RWPE2 (cell line): Measurements from ENCODE around the gene GPD1L.

Source experiments
- ATAC-seq: fragments of 200-7000 bp; cut with Tn5 transposase; 3 replicates; pipeline ENCODE4 v1.9.1; 2021; ENCODE audit warnings: low read depth
- DNase-seq: peaks from one replicate; pipeline ENCODE4 v3.0.0-alpha.2; 2020; ENCODE audit warnings: low spot score
- H3K27ac ChIP-seq: fragments of 450-650 bp; 2 replicates; pipeline ENCODE4 v1.5.1; 2017; ENCODE audit warnings: mild to moderate bottlenecking; ENCODE audit not compliant: poor library complexity, severe bottlenecking
- H3K27me3 ChIP-seq: fragments of 250-450 bp; sonication (Bioruptor Pico); 2 replicates; pipeline ENCODE4 v1.5.1; 2021; ENCODE audit warnings: mild to moderate bottlenecking, moderate library complexity; ENCODE audit not compliant: insufficient read depth, poor library complexity, severe bottlenecking
- H3K36me3 ChIP-seq: fragments of 250-450 bp; sonication (Bioruptor Pico); 2 replicates; pipeline ENCODE4 v1.5.1; 2020; ENCODE audit warnings: low read depth, mild to moderate bottlenecking, moderate library complexity
- H3K4me1 ChIP-seq: fragments of 250-450 bp; sonication (Bioruptor Pico); 2 replicates; pipeline ENCODE4 v1.5.1; 2021; ENCODE audit warnings: mild to moderate bottlenecking, moderate library complexity; ENCODE audit not compliant: insufficient read depth, poor library complexity, severe bottlenecking
- H3K4me3 ChIP-seq: fragments of 250-450 bp; sonication (Bioruptor Pico); 2 replicates; pipeline ENCODE4 v1.5.1; 2021; ENCODE audit warnings: mild to moderate bottlenecking, moderate library complexity; ENCODE audit not compliant: severe bottlenecking
- H3K9me3 ChIP-seq: fragments of 250-450 bp; sonication (Bioruptor Pico); 2 replicates; pipeline ENCODE4 v1.5.1; 2021; ENCODE audit warnings: mild to moderate bottlenecking, moderate library complexity; ENCODE audit not compliant: severe bottlenecking
- CTCF ChIP-seq: fragments of 450-650 bp; IDR thresholded peaks from one replicate; pipeline ENCODE4 v1.5.1; 2017; ENCODE audit warnings: mild to moderate bottlenecking, moderate library complexity; ENCODE audit not compliant: poor library complexity, severe bottlenecking

GPD1L gene

GRCh38 chr3:32083702-32084270 lies 22.6 kb upstream of the GPD1L start:
- Histone ChIP-seq H3K9me3 (no peaks in the 10 kb centered on the region), H3K36me3 (no peaks in the 10 kb centered on the region), H3K4me1 (no peaks in the 10 kb centered on the region), H3K27me3 (no peaks in the 10 kb centered on the region), H3K4me3 (no peak overlapping the region), H3K27ac (no peak overlapping the region)
- no peak for ATAC-seq
- DNase-seq: no peak
- no peak for TF ChIP-seq CTCF

- DNase-seq: no peak
- Histone ChIP-seq H3K4me3 (no peak overlapping the region), H3K27ac (no peak overlapping the region), H3K36me3 (no peaks in the 10 kb centered on the region), H3K27me3 (no peaks in the 10 kb centered on the region), H3K4me1 (no peaks in the 10 kb centered on the region), H3K9me3 (no peaks in the 10 kb centered on the region)
- ATAC-seq: no peak
- TF ChIP-seq CTCF: no peak
These were observed 21.6 kb upstream of the GPD1L start for GRCh38 chr3:32084870-32085269.

- H3K4me3 ChIP-seq: no peak overlapping the region
- H3K9me3 ChIP-seq: no peaks in the 10 kb centered on the region
- H3K27ac ChIP-seq: no peak overlapping the region
- no peaks in the 10 kb centered on the region for H3K27me3 ChIP-seq
- DNase-seq (no peak), ATAC-seq (no peak)
- TF ChIP-seq CTCF: no peak
- no peaks in the 10 kb centered on the region for H3K4me1 ChIP-seq
- H3K36me3 ChIP-seq: no peaks in the 10 kb centered on the region
These were observed 20.0 kb upstream of the GPD1L start for GRCh38 chr3:32086464-32086863.

GRCh38 chr3:32089476-32089875 lies 16.9 kb upstream of the GPD1L start:
- DNase-seq (no peak), ATAC-seq (no peak)
- no peaks in the 10 kb centered on the region for H3K27me3 ChIP-seq
- no peaks in the 10 kb centered on the region for H3K4me1 ChIP-seq
- no peaks in the 10 kb centered on the region for H3K36me3 ChIP-seq
- no peak for TF ChIP-seq CTCF
- H3K4me3 ChIP-seq: no peak overlapping the region
- no peaks in the 10 kb centered on the region for H3K9me3 ChIP-seq
- no peak overlapping the region for H3K27ac ChIP-seq

- H3K4me1 ChIP-seq: no peaks in the 10 kb centered on the region
- no peaks in the 10 kb centered on the region for H3K9me3 ChIP-seq
- no peaks in the 10 kb centered on the region for H3K27me3 ChIP-seq
- H3K27ac ChIP-seq: no peak overlapping the region
- H3K36me3 ChIP-seq: no peaks in the 10 kb centered on the region
- no peak overlapping the region for H3K4me3 ChIP-seq
- no peak for DNase-seq
- no peak for TF ChIP-seq CTCF
- ATAC-seq: no peak
These were observed 13.2 kb upstream of the GPD1L start for GRCh38 chr3:32093204-32093603.
